Activated CD4-positive, alpha-beta memory T cell treated with anti-CD3 and anti-CD28 coated beads, Interleukin-2, amount 10 ng/mL, durations not matched to agents 7 days and 5 days (primary cell): ENCODE results near the gene RGS6. TPM values are rescaled to one million over a fixed set of nuclear protein-coding genes. Genes with fewer than 3 reads are reported as not detected.

ENCODE experiments used
- CTCF ChIA-PET: fragments of 350-600 bp; sonication (Branson Sonifier 250); formaldehyde crosslinking; loops from one replicate; lab custom pipeline; 2021; ENCODE audit warnings: antibody characterized with exemption, inconsistent platforms; lab: Charles Lee
- POLR2A ChIA-PET: fragments of 350-600 bp; sonication (Branson Sonifier 250); formaldehyde crosslinking; loops from one replicate; lab custom pipeline; 2021; ENCODE audit warnings: antibody characterized with exemption; lab: Charles Lee
- DNase-seq: peaks from one replicate; pipeline ENCODE4 v3.0.0-alpha.2; 2020
- H3K27ac Mint-ChIP-seq: one replicate; pipeline ENCODE4 v1.8.0; 2021; ENCODE audit warnings: mild to moderate bottlenecking, mixed read lengths
- H3K27me3 Mint-ChIP-seq: one replicate; pipeline ENCODE4 v1.8.0; 2021; ENCODE audit warnings: mixed read lengths
- H3K36me3 Mint-ChIP-seq: one replicate; pipeline ENCODE4 v1.8.0; 2021; ENCODE audit warnings: low read depth, mixed read lengths
- H3K4me1 Mint-ChIP-seq: one replicate; pipeline ENCODE4 v1.8.0; 2021; ENCODE audit warnings: mixed read lengths
- H3K4me3 Mint-ChIP-seq: one replicate; pipeline ENCODE4 v1.8.0; 2021; ENCODE audit warnings: mild to moderate bottlenecking, mixed read lengths
- H3K9me3 Mint-ChIP-seq: one replicate; pipeline ENCODE4 v1.8.0; 2021; ENCODE audit warnings: mixed read lengths
- total RNA-seq, 2 experiments: library from RNA; stranded (reverse); gene quantifications; one replicate each; pipeline ENCODE4 v1.2.3, GENCODE V29; 2021

The RGS6 gene
- total RNA-seq, 2 experiments from 2014 or later = 2.0 to 3.1 TPM

DNA sequence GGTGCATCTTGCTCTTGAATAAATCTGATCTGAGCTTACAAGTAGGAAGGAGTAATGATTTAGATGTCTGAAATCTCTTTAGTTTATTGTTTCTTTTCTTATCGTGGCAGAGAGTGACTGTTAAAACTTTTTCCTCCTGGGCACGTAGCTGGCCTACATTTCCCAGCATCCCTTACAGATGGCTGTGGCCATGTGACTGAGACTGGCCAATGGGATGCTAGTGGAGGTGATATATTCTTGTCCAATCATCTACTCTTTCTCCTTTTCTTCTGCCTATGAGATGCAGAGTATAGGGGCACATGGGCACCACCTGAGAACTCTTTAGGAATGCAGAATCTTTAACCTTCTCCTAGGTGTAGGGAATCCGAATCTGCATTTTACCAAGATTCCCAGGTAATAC lies 237.3 kb downstream of the RGS6 start:
- Mint-ChIP-seq H3K36me3 (no peaks in the 10 kb centered on the region), H3K4me3 (no peak overlapping the region), H3K4me1 (no peaks in the 10 kb centered on the region), H3K27ac (no peak overlapping the region), H3K27me3 (peaks cover 8% of the 10 kb centered on the region), H3K9me3 (no peaks in the 10 kb centered on the region)
- CTCF ChIA-PET = no interaction called here
- DNase-seq = no peak
- POLR2A ChIA-PET = no interaction called here

- CTCF ChIA-PET = no interaction called here
- Mint-ChIP-seq H3K4me1 (no peaks in the 10 kb centered on the region), H3K27me3 (peaks cover 6% of the 10 kb centered on the region), H3K36me3 (no peaks in the 10 kb centered on the region), H3K27ac (no peak overlapping the region), H3K9me3 (no peaks in the 10 kb centered on the region), H3K4me3 (no peak overlapping the region)
- no peak for DNase-seq
- POLR2A ChIA-PET = no interaction called here
Observed at GRCh38 chr14:72172049-72172448, 239.8 kb downstream of the RGS6 start.

GRCh38 chr14:72172597-72172996 lies 240.4 kb downstream of the RGS6 start:
- Mint-ChIP-seq H3K9me3 (no peaks in the 10 kb centered on the region), H3K4me3 (no peak overlapping the region), H3K36me3 (no peaks in the 10 kb centered on the region), H3K27ac (no peak overlapping the region), H3K27me3 (peaks cover 6% of the 10 kb centered on the region), H3K4me1 (no peaks in the 10 kb centered on the region)
- DNase-seq = no peak
- CTCF ChIA-PET = no interaction called here
- POLR2A ChIA-PET = no interaction called here

- Mint-ChIP-seq H3K4me1 (no peaks in the 10 kb centered on the region), H3K27ac (no peak overlapping the region), H3K27me3 (peaks cover 6% of the 10 kb centered on the region), H3K9me3 (no peaks in the 10 kb centered on the region), H3K36me3 (no peaks in the 10 kb centered on the region), H3K4me3 (no peak overlapping the region)
- ChIA-PET CTCF (no interaction called here), POLR2A (no interaction called here)
- DNase-seq = no peak
Observed at GRCh38 chr14:72173038-72173720, 240.9 kb downstream of the RGS6 start.

DNA sequence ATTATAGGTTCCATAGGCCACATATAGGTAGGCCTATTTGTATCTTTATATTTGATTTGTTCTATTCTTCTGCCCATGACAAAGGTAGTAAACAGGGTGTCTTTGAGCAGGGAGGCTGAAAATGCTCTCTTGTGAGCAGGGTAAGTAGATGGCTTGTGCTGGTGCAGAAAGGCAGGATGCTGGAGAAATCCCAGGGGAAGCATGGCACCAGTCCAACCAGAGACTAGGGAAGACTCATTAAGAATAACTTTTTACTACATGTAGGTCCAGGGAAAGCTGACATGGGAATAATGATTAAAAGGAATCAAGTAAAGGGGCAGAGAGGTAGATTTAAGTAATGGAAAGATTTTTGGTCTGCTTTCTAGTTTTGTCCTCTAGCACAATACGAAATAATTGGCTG lies 245.0 kb downstream of the RGS6 start:
- POLR2A ChIA-PET = no interaction called here
- no peaks in the 10 kb centered on the region for H3K36me3 Mint-ChIP-seq
- CTCF ChIA-PET = no interaction called here
- no peaks in the 10 kb centered on the region for H3K9me3 Mint-ChIP-seq
- no peak for DNase-seq
- no peaks in the 10 kb centered on the region for H3K27me3 Mint-ChIP-seq
- H3K4me3 Mint-ChIP-seq = no peak overlapping the region
- H3K4me1 Mint-ChIP-seq = no peaks in the 10 kb centered on the region
- no peak overlapping the region for H3K27ac Mint-ChIP-seq

DNA sequence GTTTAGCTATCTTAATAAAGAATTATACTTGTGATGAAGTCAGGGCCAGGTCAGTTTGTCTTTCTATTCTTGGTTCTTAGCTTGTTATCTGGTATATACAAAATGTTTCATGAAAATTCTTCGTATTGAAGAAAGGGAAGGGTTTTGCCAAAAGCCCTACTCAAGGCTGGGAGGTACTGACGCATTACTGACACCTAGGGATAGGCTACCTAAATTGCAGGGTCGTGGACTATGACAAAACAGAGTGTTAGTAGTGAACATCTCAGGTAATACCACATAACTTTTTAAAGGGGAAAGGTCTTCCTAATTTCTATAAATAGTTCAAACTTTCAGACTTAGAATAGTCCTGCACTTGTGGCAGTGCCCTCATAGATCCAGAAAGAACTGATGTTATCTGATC lies 246.3 kb downstream of the RGS6 start:
- Mint-ChIP-seq H3K36me3 (no peaks in the 10 kb centered on the region), H3K27ac (no peak overlapping the region), H3K4me3 (no peak overlapping the region), H3K9me3 (no peaks in the 10 kb centered on the region), H3K4me1 (no peaks in the 10 kb centered on the region), H3K27me3 (peaks cover 2% of the 10 kb centered on the region)
- ChIA-PET POLR2A (no interaction called here), CTCF (no interaction called here)
- DNase-seq = no peak

GRCh38 chr14:72182708-72183432 lies 250.6 kb downstream of the RGS6 start:
- DNase-seq = no peak
- Mint-ChIP-seq H3K4me1 (no peaks in the 10 kb centered on the region), H3K27ac (no peak overlapping the region), H3K27me3 (peaks cover 6% of the 10 kb centered on the region), H3K9me3 (no peaks in the 10 kb centered on the region), H3K36me3 (no peaks in the 10 kb centered on the region), H3K4me3 (no peak overlapping the region)
- POLR2A ChIA-PET = no interaction called here
- CTCF ChIA-PET = no interaction called here

DNA sequence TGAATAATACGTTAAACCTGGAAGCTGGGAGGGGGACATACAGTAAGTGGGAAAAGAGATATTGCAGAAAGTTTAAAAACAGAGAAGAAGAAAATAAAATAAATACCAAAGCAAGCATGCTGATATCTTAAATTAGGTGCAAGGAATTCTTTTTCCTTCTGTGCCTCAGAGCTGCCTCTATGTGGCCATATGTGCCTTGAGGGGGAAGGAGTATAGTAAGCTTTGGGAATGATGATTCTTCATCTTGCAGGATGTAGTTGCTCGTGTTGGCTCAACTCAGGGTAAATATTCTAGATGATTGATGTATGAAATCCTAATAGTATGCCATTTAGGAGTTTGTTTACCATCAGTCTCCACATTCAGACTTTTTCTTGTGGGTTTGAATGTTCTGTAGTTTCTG lies 251.4 kb downstream of the RGS6 start:
- H3K36me3 Mint-ChIP-seq = no peaks in the 10 kb centered on the region
- no peak overlapping the region for H3K4me3 Mint-ChIP-seq
- H3K27me3 Mint-ChIP-seq = peaks cover 6% of the 10 kb centered on the region
- POLR2A ChIA-PET = no interaction called here
- no peaks in the 10 kb centered on the region for H3K9me3 Mint-ChIP-seq
- no peak overlapping the region for H3K27ac Mint-ChIP-seq
- H3K4me1 Mint-ChIP-seq = no peaks in the 10 kb centered on the region
- no peak for DNase-seq
- CTCF ChIA-PET = no interaction called here

GRCh38 chr14:72186523-72186922 lies 254.3 kb downstream of the RGS6 start:
- no peak for DNase-seq
- ChIA-PET POLR2A (no interaction called here), CTCF (no interaction called here)
- Mint-ChIP-seq H3K4me3 (no peak overlapping the region), H3K27me3 (peaks cover 6% of the 10 kb centered on the region), H3K4me1 (no peaks in the 10 kb centered on the region), H3K36me3 (no peaks in the 10 kb centered on the region), H3K9me3 (no peaks in the 10 kb centered on the region), H3K27ac (no peak overlapping the region)

DNA sequence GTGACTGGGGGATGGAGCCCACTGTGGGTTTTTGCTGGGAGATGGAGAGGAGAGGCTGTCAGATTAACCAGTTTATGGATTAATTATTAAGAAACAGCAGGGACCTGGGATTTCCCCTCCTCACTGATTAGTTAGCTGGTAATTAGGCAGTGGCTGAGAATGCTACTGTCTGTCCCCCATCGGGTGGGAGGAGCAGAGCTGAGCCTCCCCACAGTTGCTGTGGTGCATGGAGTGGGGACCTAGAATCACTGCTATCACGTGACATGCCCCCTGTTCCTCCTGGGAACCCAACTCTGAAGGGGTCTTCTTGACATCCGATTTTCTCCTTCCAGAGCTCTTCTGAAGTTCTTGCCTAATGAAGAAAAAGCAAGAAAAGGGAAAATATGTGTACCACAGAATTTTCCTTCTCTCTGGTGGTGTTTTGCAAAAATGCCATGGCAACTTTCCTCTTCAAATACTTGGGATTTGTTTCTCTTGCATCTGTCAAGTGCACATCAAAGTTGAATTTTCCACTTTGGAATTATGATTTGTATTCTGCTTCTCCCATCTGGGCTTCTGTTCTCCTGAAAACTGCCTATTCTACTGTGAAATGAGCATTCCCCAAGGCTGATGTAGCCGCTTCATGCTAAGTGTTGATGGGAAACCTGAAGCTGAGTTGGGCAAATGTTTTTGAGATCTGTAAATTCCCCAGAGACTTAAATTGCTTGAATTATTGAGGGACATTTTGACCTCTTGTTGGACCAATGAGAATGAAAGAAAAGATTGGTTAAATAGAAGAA lies 264.2 kb downstream of the RGS6 start:
- H3K4me3 Mint-ChIP-seq = no peak overlapping the region
- H3K27ac Mint-ChIP-seq = no peak overlapping the region
- ChIA-PET CTCF (no interaction called here), POLR2A (no interaction called here)
- no peaks in the 10 kb centered on the region for H3K4me1 Mint-ChIP-seq
- H3K36me3 Mint-ChIP-seq = no peaks in the 10 kb centered on the region
- DNase-seq = no peak
- H3K27me3 Mint-ChIP-seq = peaks cover 8% of the 10 kb centered on the region
- no peaks in the 10 kb centered on the region for H3K9me3 Mint-ChIP-seq

DNA sequence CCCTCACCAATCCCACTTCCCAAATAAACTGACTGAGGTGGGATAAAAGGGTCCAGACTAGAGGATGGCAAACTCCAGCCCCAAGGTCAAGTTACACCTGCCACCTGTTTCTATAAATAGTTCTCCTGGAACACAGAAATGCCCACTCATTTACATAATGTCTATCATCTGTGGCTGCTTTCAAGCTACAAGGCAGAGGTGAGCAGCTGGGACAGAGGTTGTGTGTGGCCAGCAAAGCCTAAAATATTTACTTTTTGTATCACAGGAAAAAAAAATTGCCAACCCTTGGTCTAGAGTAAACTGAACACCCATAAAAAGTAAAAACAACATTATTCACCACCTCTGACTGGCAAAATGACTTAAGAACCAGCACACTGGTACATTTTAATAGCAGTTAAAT lies 269.4 kb downstream of the RGS6 start:
- ChIA-PET POLR2A (no interaction called here), CTCF (no interaction called here)
- no peaks in the 10 kb centered on the region for H3K36me3 Mint-ChIP-seq
- no peaks in the 10 kb centered on the region for H3K4me1 Mint-ChIP-seq
- no peak overlapping the region for H3K4me3 Mint-ChIP-seq
- H3K27ac Mint-ChIP-seq = no peak overlapping the region
- DNase-seq = no peak
- H3K9me3 Mint-ChIP-seq = no peaks in the 10 kb centered on the region
- peaks cover 11% of the 10 kb centered on the region for H3K27me3 Mint-ChIP-seq

GRCh38 chr14:72213424-72213823 lies 281.2 kb downstream of the RGS6 start:
- no peaks in the 10 kb centered on the region for H3K4me1 Mint-ChIP-seq
- no peak overlapping the region for H3K27ac Mint-ChIP-seq
- H3K9me3 Mint-ChIP-seq = no peaks in the 10 kb centered on the region
- CTCF ChIA-PET = no interaction called here
- H3K27me3 Mint-ChIP-seq = peaks cover 12% of the 10 kb centered on the region
- H3K36me3 Mint-ChIP-seq = no peaks in the 10 kb centered on the region
- POLR2A ChIA-PET = interaction anchor here (1.0 kb wide), 1 partner anchor 105 kb away, joined by 3 read pairs; no protein-coding TSS in a partner anchor
- no peak overlapping the region for H3K4me3 Mint-ChIP-seq
- DNase-seq = no peak

DNA sequence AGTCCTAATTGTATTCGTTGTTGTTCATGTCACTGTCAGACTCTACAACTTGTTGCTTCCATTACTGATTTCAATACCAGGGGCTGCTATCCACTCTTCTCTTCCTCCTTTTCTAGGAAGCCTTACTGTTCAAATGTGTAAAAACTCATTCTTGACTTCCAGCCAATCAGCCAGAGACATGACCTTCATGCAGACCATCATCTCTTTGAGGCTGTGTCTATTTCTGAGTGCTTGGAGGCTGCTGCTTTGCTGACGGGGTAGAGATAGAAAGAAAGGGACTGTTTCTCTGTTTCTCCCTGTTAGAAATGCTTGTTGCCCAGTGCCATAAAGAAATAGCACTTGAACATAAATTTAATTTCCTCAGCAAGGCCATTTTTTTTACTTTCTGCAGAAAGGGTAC lies 282.9 kb downstream of the RGS6 start:
- CTCF ChIA-PET = no interaction called here

More for the DNA sequence above, 282.9 kb downstream of the RGS6 start:
- Mint-ChIP-seq H3K4me1 (no peaks in the 10 kb centered on the region), H3K9me3 (no peaks in the 10 kb centered on the region), H3K27me3 (peaks cover 13% of the 10 kb centered on the region), H3K27ac (no peak overlapping the region), H3K4me3 (no peak overlapping the region), H3K36me3 (no peaks in the 10 kb centered on the region)
- DNase-seq = no peak
- POLR2A ChIA-PET = no interaction called here
